ENCODE data around the gene KCNQ4.

DNA sequence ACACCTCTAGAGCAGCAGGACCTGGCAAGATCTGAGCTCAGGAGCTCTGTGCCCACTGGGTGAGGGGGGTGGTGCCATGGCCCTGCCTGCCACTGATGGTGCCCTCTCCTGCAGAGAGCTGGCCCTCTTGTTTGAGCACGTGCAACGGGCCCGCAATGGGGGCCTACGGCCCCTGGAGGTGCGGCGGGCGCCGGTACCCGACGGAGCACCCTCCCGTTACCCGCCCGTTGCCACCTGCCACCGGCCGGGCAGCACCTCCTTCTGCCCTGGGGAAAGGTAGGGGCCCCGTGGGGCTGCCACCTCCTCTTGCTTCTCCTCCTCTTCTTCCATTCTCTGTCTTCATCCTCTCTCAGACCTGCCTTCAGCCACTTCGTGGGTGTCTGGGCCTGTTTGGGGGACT lies 40.4 kb downstream of the KCNQ4 start:
- TF ChIP-seq, protein P1, sequence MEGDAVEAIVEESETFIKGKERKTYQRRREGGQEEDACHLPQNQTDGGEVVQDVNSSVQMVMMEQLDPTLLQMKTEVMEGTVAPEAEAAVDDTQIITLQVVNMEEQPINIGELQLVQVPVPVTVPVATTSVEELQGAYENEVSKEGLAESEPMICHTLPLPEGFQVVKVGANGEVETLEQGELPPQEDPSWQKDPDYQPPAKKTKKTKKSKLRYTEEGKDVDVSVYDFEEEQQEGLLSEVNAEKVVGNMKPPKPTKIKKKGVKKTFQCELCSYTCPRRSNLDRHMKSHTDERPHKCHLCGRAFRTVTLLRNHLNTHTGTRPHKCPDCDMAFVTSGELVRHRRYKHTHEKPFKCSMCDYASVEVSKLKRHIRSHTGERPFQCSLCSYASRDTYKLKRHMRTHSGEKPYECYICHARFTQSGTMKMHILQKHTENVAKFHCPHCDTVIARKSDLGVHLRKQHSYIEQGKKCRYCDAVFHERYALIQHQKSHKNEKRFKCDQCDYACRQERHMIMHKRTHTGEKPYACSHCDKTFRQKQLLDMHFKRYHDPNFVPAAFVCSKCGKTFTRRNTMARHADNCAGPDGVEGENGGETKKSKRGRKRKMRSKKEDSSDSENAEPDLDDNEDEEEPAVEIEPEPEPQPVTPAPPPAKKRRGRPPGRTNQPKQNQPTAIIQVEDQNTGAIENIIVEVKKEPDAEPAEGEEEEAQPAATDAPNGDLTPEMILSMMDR (IDR thresholded peaks at IDR 0.05; ENCODE audit: insufficient read depth, low read length): no peak
- TF ChIP-seq POLR2AphosphoS5 (IDR thresholded peaks at IDR 0.05; ENCODE audit: low read depth) (no peak), GABPA (IDR thresholded peaks at IDR 0.05; ENCODE audit: low read depth) (no peak), SPI1 (IDR thresholded peaks at IDR 0.05; ENCODE audit: borderline replicate concordance, low read depth) (no peak)
- TF ChIP-seq, protein P2, sequence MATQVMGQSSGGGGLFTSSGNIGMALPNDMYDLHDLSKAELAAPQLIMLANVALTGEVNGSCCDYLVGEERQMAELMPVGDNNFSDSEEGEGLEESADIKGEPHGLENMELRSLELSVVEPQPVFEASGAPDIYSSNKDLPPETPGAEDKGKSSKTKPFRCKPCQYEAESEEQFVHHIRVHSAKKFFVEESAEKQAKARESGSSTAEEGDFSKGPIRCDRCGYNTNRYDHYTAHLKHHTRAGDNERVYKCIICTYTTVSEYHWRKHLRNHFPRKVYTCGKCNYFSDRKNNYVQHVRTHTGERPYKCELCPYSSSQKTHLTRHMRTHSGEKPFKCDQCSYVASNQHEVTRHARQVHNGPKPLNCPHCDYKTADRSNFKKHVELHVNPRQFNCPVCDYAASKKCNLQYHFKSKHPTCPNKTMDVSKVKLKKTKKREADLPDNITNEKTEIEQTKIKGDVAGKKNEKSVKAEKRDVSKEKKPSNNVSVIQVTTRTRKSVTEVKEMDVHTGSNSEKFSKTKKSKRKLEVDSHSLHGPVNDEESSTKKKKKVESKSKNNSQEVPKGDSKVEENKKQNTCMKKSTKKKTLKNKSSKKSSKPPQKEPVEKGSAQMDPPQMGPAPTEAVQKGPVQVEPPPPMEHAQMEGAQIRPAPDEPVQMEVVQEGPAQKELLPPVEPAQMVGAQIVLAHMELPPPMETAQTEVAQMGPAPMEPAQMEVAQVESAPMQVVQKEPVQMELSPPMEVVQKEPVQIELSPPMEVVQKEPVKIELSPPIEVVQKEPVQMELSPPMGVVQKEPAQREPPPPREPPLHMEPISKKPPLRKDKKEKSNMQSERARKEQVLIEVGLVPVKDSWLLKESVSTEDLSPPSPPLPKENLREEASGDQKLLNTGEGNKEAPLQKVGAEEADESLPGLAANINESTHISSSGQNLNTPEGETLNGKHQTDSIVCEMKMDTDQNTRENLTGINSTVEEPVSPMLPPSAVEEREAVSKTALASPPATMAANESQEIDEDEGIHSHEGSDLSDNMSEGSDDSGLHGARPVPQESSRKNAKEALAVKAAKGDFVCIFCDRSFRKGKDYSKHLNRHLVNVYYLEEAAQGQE (IDR thresholded peaks at IDR 0.05; ENCODE audit: insufficient replicate concordance, low read depth): no peak
